Upper lobe of right lung (tissue), 1 donor: ENCODE measurements around the gene NEDD8. TPM values are rescaled to one million over a fixed set of nuclear protein-coding genes. Genes with fewer than 3 reads are reported as not detected.

Experiments used
- ATAC-seq: fragments of 200-7000 bp; cut with Tn5 transposase; one replicate; pipeline ENCODE4 v1.9.1; 2020; ENCODE audit warnings: mild to moderate bottlenecking, moderate library complexity
- DNase-seq: peaks from one replicate; pipeline ENCODE4 v3.0.0-alpha.2; 2020
- H3K27ac ChIP-seq: fragments of 200-600 bp; one replicate; pipeline ENCODE4 v1.8.0; 2022
- H3K27me3 ChIP-seq: fragments of 200-600 bp; one replicate; pipeline ENCODE4 v1.8.0; 2022; ENCODE audit warnings: mild to moderate bottlenecking
- H3K36me3 ChIP-seq: fragments of 200-600 bp; one replicate; pipeline ENCODE4 v1.8.0; 2022
- H3K4me1 ChIP-seq: fragments of 200-600 bp; one replicate; pipeline ENCODE4 v1.8.0; 2022
- H3K4me3 ChIP-seq: fragments of 200-600 bp; one replicate; pipeline ENCODE4 v1.8.0; 2022; ENCODE audit warnings: mild to moderate bottlenecking
- H3K9me3 ChIP-seq: fragments of 200-600 bp; one replicate; pipeline ENCODE4 v1.8.0; 2022
- CTCF ChIP-seq: fragments of 200-600 bp; IDR thresholded peaks from one replicate; pipeline ENCODE4 v1.8.0; 2022; ENCODE audit warnings: antibody characterized with exemption
- intact Hi-C: fragments of 100-400 bp; cut with DNase I; formaldehyde crosslinking; loops from one replicate; pipeline ENCODE4 v1.11.0; 2022
- total RNA-seq: library from RNA; stranded (reverse); fragmentation: NEBNext Ultra II Directional; extraction: Animal tissue kit (Norgen Biotek cat#: 25700); gene quantifications from one replicate; pipeline ENCODE4 v1.2.1, GENCODE V29; 2021
- donor health status: DM: no; HTN: yes; CAD: no; lungs with severe emphysema.

The NEDD8 gene
- total RNA-seq, 1 donor from 2014 or later = 142 TPM

GRCh38 chr14:24255438-24255837 lies 23.3 kb upstream of the NEDD8 start:
- ATAC-seq (no peak), DNase-seq (no peak)
- Histone ChIP-seq H3K27ac (no peak overlapping the region), H3K27me3 (no peaks in the 10 kb centered on the region), H3K36me3 (peaks cover 10% of the 10 kb centered on the region), H3K9me3 (no peaks in the 10 kb centered on the region), H3K4me3 (no peak overlapping the region), H3K4me1 (peaks cover 5% of the 10 kb centered on the region)
- intact Hi-C loops = no loop called here
- TF ChIP-seq CTCF = no peak

- H3K4me1 ChIP-seq = peaks cover 5% of the 10 kb centered on the region
- intact Hi-C loops = no loop called here
- no peak for TF ChIP-seq CTCF
- DNase-seq (no peak), ATAC-seq (no peak)
- H3K4me3 ChIP-seq = no peak overlapping the region
- no peak overlapping the region for H3K27ac ChIP-seq
- H3K27me3 ChIP-seq = no peaks in the 10 kb centered on the region
- peaks cover 10% of the 10 kb centered on the region for H3K36me3 ChIP-seq
- no peaks in the 10 kb centered on the region for H3K9me3 ChIP-seq
Measured at GRCh38 chr14:24254630-24255392, 22.6 kb upstream of the NEDD8 start.

- H3K27ac ChIP-seq = no peak overlapping the region
- no peaks in the 10 kb centered on the region for H3K27me3 ChIP-seq
- intact Hi-C loops = no loop called here
- H3K9me3 ChIP-seq = no peaks in the 10 kb centered on the region
- ATAC-seq (no peak), DNase-seq (no peak)
- H3K4me1 ChIP-seq = peaks cover 2% of the 10 kb centered on the region
- peaks cover 10% of the 10 kb centered on the region for H3K36me3 ChIP-seq
- TF ChIP-seq CTCF = no peak
- no peak overlapping the region for H3K4me3 ChIP-seq
Measured at GRCh38 chr14:24253936-24254335, 21.8 kb upstream of the NEDD8 start.

- Histone ChIP-seq H3K27ac (peak overlapping the region; percentile 18), H3K36me3 (peaks cover 10% of the 10 kb centered on the region), H3K4me1 (no peaks in the 10 kb centered on the region), H3K27me3 (no peaks in the 10 kb centered on the region), H3K9me3 (no peaks in the 10 kb centered on the region), H3K4me3 (no peak overlapping the region)
- DNase-seq (peak; percentile 48), ATAC-seq (no peak)
- intact Hi-C loops = no loop called here
- no peak for TF ChIP-seq CTCF
Measured at GRCh38 chr14:24252289-24253124, 20.3 kb upstream of the NEDD8 start.

GRCh38 chr14:24251880-24252288 lies 19.7 kb upstream of the NEDD8 start:
- Histone ChIP-seq H3K4me3 (no peak overlapping the region), H3K9me3 (no peaks in the 10 kb centered on the region), H3K27ac (peak overlapping the region; percentile 18), H3K36me3 (peaks cover 10% of the 10 kb centered on the region), H3K27me3 (no peaks in the 10 kb centered on the region), H3K4me1 (no peaks in the 10 kb centered on the region)
- ATAC-seq (peak; percentile 56), DNase-seq (peak; percentile 34)
- no peak for TF ChIP-seq CTCF
- intact Hi-C loops = no loop called here
